ENCODE measurements around the gene FBXL22. TPM values are rescaled to one million over a fixed set of nuclear protein-coding genes. Genes with fewer than 3 reads are reported as not detected.
A peak's percentile ranks its signal among the peaks of the same experiment; 100 is the strongest.

FBXL22 gene
- total RNA-seq, 4 donors from 2014 or later: 3.0 to 28.1 (median 7.8) TPM

GRCh38 chr15:63601704-63602185 lies 4.6 kb downstream of the FBXL22 start:
- H3K9me3 ChIP-seq: no peaks in the 10 kb centered on the region
- in situ Hi-C loops (cut with MboI; ENCODE audit: low pct_ligation_motif_present in 1 of 4, low pct_unique_long_range_greater_than_20kb in 1 of 4, low sequenced_read_pairs in 3 of 4): loop anchor here in 2 of 4 donors (10.0 to 25.0 kb wide), 2 partner anchors 107 to 461 kb away; no protein-coding TSS in a partner anchor
- no peaks in the 10 kb centered on the region for H3K27me3 ChIP-seq
- intact Hi-C loops (cut with DNase I; ENCODE audit: low total_unique reads): loop anchor here (5.0 kb wide), 2 partner anchors 99 to 114 kb away; partner anchors contain the start of gene USP3
- H3K4me1 ChIP-seq: peaks cover 9 to 57% (median 45%) of the 10 kb centered on the region in 4 donors
- peak overlapping the region; percentile 90 to 97 (median 94) for H3K27ac ChIP-seq
- TF ChIP-seq POLR2A (IDR thresholded peaks at IDR 0.05) (peak; percentile 63), POLR2AphosphoS5 (IDR thresholded peaks at IDR 0.05) (peak in 2 of 3 donors; percentile 57 to 70), EP300 (IDR thresholded peaks at IDR 0.05; ENCODE audit: low read depth) (no peak)
- TF ChIP-seq, protein P1, sequence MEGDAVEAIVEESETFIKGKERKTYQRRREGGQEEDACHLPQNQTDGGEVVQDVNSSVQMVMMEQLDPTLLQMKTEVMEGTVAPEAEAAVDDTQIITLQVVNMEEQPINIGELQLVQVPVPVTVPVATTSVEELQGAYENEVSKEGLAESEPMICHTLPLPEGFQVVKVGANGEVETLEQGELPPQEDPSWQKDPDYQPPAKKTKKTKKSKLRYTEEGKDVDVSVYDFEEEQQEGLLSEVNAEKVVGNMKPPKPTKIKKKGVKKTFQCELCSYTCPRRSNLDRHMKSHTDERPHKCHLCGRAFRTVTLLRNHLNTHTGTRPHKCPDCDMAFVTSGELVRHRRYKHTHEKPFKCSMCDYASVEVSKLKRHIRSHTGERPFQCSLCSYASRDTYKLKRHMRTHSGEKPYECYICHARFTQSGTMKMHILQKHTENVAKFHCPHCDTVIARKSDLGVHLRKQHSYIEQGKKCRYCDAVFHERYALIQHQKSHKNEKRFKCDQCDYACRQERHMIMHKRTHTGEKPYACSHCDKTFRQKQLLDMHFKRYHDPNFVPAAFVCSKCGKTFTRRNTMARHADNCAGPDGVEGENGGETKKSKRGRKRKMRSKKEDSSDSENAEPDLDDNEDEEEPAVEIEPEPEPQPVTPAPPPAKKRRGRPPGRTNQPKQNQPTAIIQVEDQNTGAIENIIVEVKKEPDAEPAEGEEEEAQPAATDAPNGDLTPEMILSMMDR (IDR thresholded peaks at IDR 0.05): no peak
- H3K4me3 ChIP-seq: peak overlapping the region; percentile 61 to 82 (median 66)
- DNase-seq: peak; percentile 73
- H3K36me3 ChIP-seq: no peaks in the 10 kb centered on the region
- WGBS, 2 donors (ENCODE audit: low coverage in 1 of 2): 0 to 33% methylated on average over 1 to 9 of the region's 9 CpGs

DNA sequence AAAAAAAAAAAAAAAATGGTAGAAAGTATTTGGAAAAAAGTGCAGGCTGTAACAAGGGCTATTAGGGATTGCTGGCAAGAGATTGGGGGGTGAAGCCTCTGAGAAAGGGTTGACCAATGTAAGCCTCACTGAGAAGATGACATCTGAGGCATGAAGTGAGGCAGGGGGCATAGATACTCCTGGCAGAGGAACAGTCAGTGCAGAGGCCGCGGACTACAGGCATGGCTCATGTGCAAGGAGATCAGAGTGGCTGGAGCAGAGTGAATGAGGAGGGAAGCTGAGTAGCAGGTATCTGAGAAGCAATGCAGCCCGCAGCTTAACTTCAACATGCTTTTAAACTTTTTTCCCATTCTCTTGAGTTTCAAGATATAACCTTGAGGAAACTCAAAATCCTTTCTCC lies 5.4 kb downstream of the FBXL22 start:
- WGBS, 2 donors (ENCODE audit: low coverage in 1 of 2): 78 to 81% methylated on average over 3 of the region's 3 CpGs
- in situ Hi-C loops (cut with MboI; ENCODE audit: low pct_ligation_motif_present in 1 of 4, low pct_unique_long_range_greater_than_20kb in 1 of 4, low sequenced_read_pairs in 3 of 4) (loop anchor here in 2 of 4 donors (10.0 to 25.0 kb wide), 2 partner anchors 108 to 460 kb away; no protein-coding TSS in a partner anchor), intact Hi-C loops (cut with DNase I; ENCODE audit: low total_unique reads) (loop anchor here (5.0 kb wide), 2 partner anchors 100 to 115 kb away; partner anchors contain the start of gene USP3)
- H3K27me3 ChIP-seq: no peaks in the 10 kb centered on the region
- no peak for DNase-seq
- H3K4me3 ChIP-seq: no peak overlapping the region
- no peaks in the 10 kb centered on the region for H3K9me3 ChIP-seq
- H3K27ac ChIP-seq: peak overlapping the region in 1 of 4 donors; percentile 97
- TF ChIP-seq EP300 (IDR thresholded peaks at IDR 0.05; ENCODE audit: low read depth) (no peak), POLR2AphosphoS5 (IDR thresholded peaks at IDR 0.05) (no peak)
- peaks cover 6 to 49% (median 38%) of the 10 kb centered on the region in 4 donors for H3K4me1 ChIP-seq
- peaks cover 0 to 3% (median under 1%) of the 10 kb centered on the region in 4 donors for H3K36me3 ChIP-seq

- no peaks in the 10 kb centered on the region for H3K9me3 ChIP-seq
- no peak overlapping the region for H3K27ac ChIP-seq
- H3K4me1 ChIP-seq: peaks cover 6 to 40% (median 29%) of the 10 kb centered on the region in 4 donors
- H3K27me3 ChIP-seq: no peaks in the 10 kb centered on the region
- intact Hi-C loops (cut with DNase I; ENCODE audit: low total_unique reads) (loop anchor here (5.0 kb wide), 2 partner anchors 101 to 116 kb away; partner anchors contain the start of gene USP3), in situ Hi-C loops (cut with MboI; ENCODE audit: low pct_ligation_motif_present in 1 of 4, low pct_unique_long_range_greater_than_20kb in 1 of 4, low sequenced_read_pairs in 3 of 4) (loop anchor here in 2 of 4 donors (10.0 to 25.0 kb wide), 2 partner anchors 109 to 459 kb away; no protein-coding TSS in a partner anchor)
- no peak overlapping the region for H3K4me3 ChIP-seq
- H3K36me3 ChIP-seq: peaks cover 0 to 9% (median 3%) of the 10 kb centered on the region in 4 donors
- TF ChIP-seq POLR2AphosphoS5 (IDR thresholded peaks at IDR 0.05) (no peak), EP300 (IDR thresholded peaks at IDR 0.05; ENCODE audit: low read depth) (no peak), POLR2A (IDR thresholded peaks at IDR 0.05) (no peak)
- TF ChIP-seq, protein P1 (IDR thresholded peaks at IDR 0.05): no peak
- WGBS, 2 donors (ENCODE audit: low coverage in 1 of 2): 85% methylated on average over 4 of the region's 4 CpGs; no CpG with 5 or more reads in 1 of the 2 donors
- DNase-seq: no peak
Measured at GRCh38 chr15:63603516-63603915, 6.3 kb downstream of the FBXL22 start.

DNA sequence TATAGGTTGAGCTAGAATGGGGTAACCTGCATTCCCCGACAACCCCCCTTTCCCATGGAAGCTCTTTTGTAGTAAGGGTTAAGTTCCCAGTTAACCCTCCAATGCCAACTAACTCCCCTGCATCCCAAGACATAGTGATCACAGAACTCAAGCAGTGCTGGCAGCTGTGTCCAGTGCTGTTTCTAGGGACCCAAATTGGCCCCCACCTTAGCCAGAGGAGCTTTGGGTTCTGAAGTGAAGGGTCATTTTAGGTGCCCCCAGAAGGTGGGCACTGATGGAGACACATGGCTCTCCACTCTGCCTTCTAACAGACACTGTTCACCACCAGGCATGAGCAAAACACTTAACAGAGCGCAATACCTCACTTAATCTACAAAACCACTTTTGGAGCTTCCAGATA lies 7.1 kb downstream of the FBXL22 start:
- Histone ChIP-seq H3K27ac (no peak overlapping the region), H3K4me3 (no peak overlapping the region), H3K9me3 (no peaks in the 10 kb centered on the region), H3K4me1 (peaks cover 6 to 32% (median 22%) of the 10 kb centered on the region in 4 donors), H3K27me3 (no peaks in the 10 kb centered on the region), H3K36me3 (peaks cover 0 to 13% (median 3%) of the 10 kb centered on the region in 4 donors)
- no peak for DNase-seq
- in situ Hi-C loops (cut with MboI; ENCODE audit: low pct_ligation_motif_present in 1 of 4, low pct_unique_long_range_greater_than_20kb in 1 of 4, low sequenced_read_pairs in 3 of 4) (loop anchor here in 2 of 4 donors (10.0 to 25.0 kb wide), 2 partner anchors 109 to 458 kb away; no protein-coding TSS in a partner anchor), intact Hi-C loops (cut with DNase I; ENCODE audit: low total_unique reads) (loop anchor here (5.0 kb wide), 2 partner anchors 102 to 117 kb away; partner anchors contain the start of gene USP3)
- TF ChIP-seq POLR2A (IDR thresholded peaks at IDR 0.05) (no peak), EP300 (IDR thresholded peaks at IDR 0.05; ENCODE audit: low read depth) (no peak), POLR2AphosphoS5 (IDR thresholded peaks at IDR 0.05) (no peak)
- TF ChIP-seq, protein P1 (IDR thresholded peaks at IDR 0.05): no peak
- 92% methylated on average over 2 of the region's 2 CpGs; no CpG with 5 or more reads in 1 of the 2 donors for WGBS, 2 donors (ENCODE audit: low coverage in 1 of 2)

Measured in transverse colon (tissue), 4 donors.